ENCODE measurements around the gene TYW1B.
A peak's percentile ranks its signal among the peaks of the same experiment; 100 is the strongest.
"Not testable (repeated sequence)": the region's sequence is repeated elsewhere in the genome, so short reads cannot be mapped to it uniquely, and the experiment has no call there.

TYW1B gene

DNA sequence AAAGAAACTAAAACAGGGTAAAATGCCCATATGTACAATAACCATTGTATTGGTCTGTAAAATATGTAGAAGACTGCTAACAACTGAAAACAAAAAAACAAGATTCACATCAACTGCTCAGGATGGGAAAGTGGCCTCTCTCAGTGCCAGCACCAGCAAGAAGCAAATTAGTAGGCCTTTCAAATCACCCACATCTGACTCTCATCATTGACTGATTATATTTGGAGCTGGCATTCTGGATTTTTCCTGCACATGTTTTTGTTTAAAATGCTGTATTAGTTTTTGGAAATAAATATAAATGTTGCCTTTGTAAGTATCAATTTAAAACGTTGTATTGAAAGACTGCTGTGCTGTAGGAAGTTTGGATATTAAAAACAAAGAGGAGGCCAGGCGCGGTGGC lies 161.0 kb downstream of the TYW1B start:
- H3K27me3 ChIP-seq (ENCODE audit: control insufficient read depth in 1 of 2, insufficient read depth in 1 of 2, low read length in 2 of 2); H3K27ac ChIP-seq (ENCODE audit: low read length, poor library complexity, severe bottlenecking); H3K9ac ChIP-seq (ENCODE audit: low read length); H4K8ac ChIP-seq (ENCODE audit: low read length); H2BK5ac ChIP-seq (ENCODE audit: low read depth, low read length, poor library complexity, severe bottlenecking); H3K4me2 ChIP-seq (ENCODE audit: low read length, poor library complexity, severe bottlenecking); H3K9me3 ChIP-seq (ENCODE audit: control insufficient read depth, low read length); H2AK5ac ChIP-seq (ENCODE audit: low read length, severe bottlenecking); H3K4ac ChIP-seq (ENCODE audit: low read depth in 1 of 2, low read length in 2 of 2); H3K4me3 ChIP-seq (ENCODE audit: insufficient read depth in 1 of 2, low read depth in 1 of 2, low read length in 2 of 2); H3K23ac ChIP-seq (ENCODE audit: low read length in 2 of 2); H3K4me1 ChIP-seq (ENCODE audit: control insufficient read depth, insufficient read depth, low read depth, low read length); H3K36me3 ChIP-seq (ENCODE audit: control insufficient read depth in 1 of 2, insufficient read depth in 2 of 2, low read depth in 1 of 2, low read length in 2 of 2); H3K14ac ChIP-seq (ENCODE audit: low read length in 2 of 2); H2BK12ac ChIP-seq (ENCODE audit: low read length in 2 of 2); H2BK15ac ChIP-seq (ENCODE audit: low read depth, poor library complexity, severe bottlenecking); H2AFZ ChIP-seq (ENCODE audit: low read depth, low read length); DNase-seq; H2BK120ac ChIP-seq (ENCODE audit: low read depth, low read length); H3K79me1 ChIP-seq (replicated peaks; ENCODE audit: low read length, poor library complexity, severe bottlenecking); H4K91ac ChIP-seq (ENCODE audit: low read length): not testable (repeated sequence)
- peak overlapping the region in 1 of 2 experiments; percentile 24 for H3K18ac ChIP-seq (ENCODE audit: low read depth in 1 of 2, low read length in 2 of 2)
- WGBS, result 59% methylated on average over 3 of the region's 3 CpGs

DNA sequence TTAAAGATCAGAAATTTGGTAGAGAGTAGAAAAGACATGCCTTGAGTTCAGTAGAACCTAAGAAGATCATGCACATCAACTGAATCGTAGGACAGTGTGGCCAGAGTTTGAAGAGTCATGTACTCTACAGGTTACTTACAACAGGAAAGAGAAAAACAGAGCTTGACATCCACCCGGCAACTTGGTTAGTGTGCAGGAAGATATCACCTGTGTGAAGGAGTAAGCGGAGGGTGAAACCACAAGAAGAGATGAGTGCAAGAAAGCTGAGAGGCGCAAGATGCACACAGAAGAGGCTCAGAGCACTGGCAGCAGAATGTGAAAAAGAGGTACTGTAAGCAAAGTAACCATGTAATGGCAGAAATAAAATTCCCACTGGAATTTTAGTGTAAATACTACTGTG lies 179.4 kb downstream of the TYW1B start:
- not testable (repeated sequence) for H2AK5ac ChIP-seq (ENCODE audit: low read length, severe bottlenecking); H2BK12ac ChIP-seq (ENCODE audit: low read length in 2 of 2); H3K27ac ChIP-seq (ENCODE audit: low read length, poor library complexity, severe bottlenecking); H3K9ac ChIP-seq (ENCODE audit: low read length); H3K4ac ChIP-seq (ENCODE audit: low read depth in 1 of 2, low read length in 2 of 2); H2BK15ac ChIP-seq (ENCODE audit: low read depth, poor library complexity, severe bottlenecking); H4K8ac ChIP-seq (ENCODE audit: low read length); H3K23ac ChIP-seq (ENCODE audit: low read length in 2 of 2); DNase-seq; H3K4me3 ChIP-seq (ENCODE audit: insufficient read depth in 1 of 2, low read depth in 1 of 2, low read length in 2 of 2); H3K18ac ChIP-seq (ENCODE audit: low read depth in 1 of 2, low read length in 2 of 2); H2BK120ac ChIP-seq (ENCODE audit: low read depth, low read length); H3K4me2 ChIP-seq (ENCODE audit: low read length, poor library complexity, severe bottlenecking); H4K91ac ChIP-seq (ENCODE audit: low read length); H3K36me3 ChIP-seq (ENCODE audit: control insufficient read depth in 1 of 2, insufficient read depth in 2 of 2, low read depth in 1 of 2, low read length in 2 of 2); H3K4me1 ChIP-seq (ENCODE audit: control insufficient read depth, insufficient read depth, low read depth, low read length); H2BK5ac ChIP-seq (ENCODE audit: low read depth, low read length, poor library complexity, severe bottlenecking); H3K27me3 ChIP-seq (ENCODE audit: control insufficient read depth in 1 of 2, insufficient read depth in 1 of 2, low read length in 2 of 2); H2AFZ ChIP-seq (ENCODE audit: low read depth, low read length); H3K9me3 ChIP-seq (ENCODE audit: control insufficient read depth, low read length); H3K14ac ChIP-seq (ENCODE audit: low read length in 2 of 2); H3K79me1 ChIP-seq (replicated peaks; ENCODE audit: low read length, poor library complexity, severe bottlenecking)
- 96% methylated on average over 4 of the region's 4 CpGs for WGBS

DNA sequence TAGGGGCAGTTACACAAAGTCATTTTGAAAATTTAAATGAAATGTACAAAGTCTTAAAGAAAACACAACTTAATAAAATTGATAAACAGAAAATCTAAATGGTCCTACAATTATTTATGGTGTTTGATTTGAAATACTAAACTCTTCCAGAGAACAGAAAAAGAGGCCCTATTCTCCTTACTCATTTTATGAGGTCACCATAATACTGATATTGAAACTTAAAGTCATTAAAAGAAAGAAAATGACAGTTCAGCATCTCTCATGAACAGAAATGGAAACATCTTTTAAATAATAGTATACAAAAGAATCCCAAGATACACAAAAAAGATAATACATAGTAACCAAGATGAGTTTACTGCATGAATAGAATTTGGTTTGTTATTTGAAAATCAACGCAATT lies 184.3 kb downstream of the TYW1B start:
- H3K18ac ChIP-seq (ENCODE audit: low read depth in 1 of 2, low read length in 2 of 2); H3K36me3 ChIP-seq (ENCODE audit: control insufficient read depth in 1 of 2, insufficient read depth in 2 of 2, low read depth in 1 of 2, low read length in 2 of 2); DNase-seq; H3K4me3 ChIP-seq (ENCODE audit: insufficient read depth in 1 of 2, low read depth in 1 of 2, low read length in 2 of 2); H2BK5ac ChIP-seq (ENCODE audit: low read depth, low read length, poor library complexity, severe bottlenecking); H3K4ac ChIP-seq (ENCODE audit: low read depth in 1 of 2, low read length in 2 of 2); H3K4me1 ChIP-seq (ENCODE audit: control insufficient read depth, insufficient read depth, low read depth, low read length); H4K91ac ChIP-seq (ENCODE audit: low read length); H3K9me3 ChIP-seq (ENCODE audit: control insufficient read depth, low read length); H3K79me1 ChIP-seq (replicated peaks; ENCODE audit: low read length, poor library complexity, severe bottlenecking); H4K8ac ChIP-seq (ENCODE audit: low read length); H3K23ac ChIP-seq (ENCODE audit: low read length in 2 of 2); H3K14ac ChIP-seq (ENCODE audit: low read length in 2 of 2); H3K27me3 ChIP-seq (ENCODE audit: control insufficient read depth in 1 of 2, insufficient read depth in 1 of 2, low read length in 2 of 2); H3K27ac ChIP-seq (ENCODE audit: low read length, poor library complexity, severe bottlenecking); H2BK12ac ChIP-seq (ENCODE audit: low read length in 2 of 2); H2AK5ac ChIP-seq (ENCODE audit: low read length, severe bottlenecking); H2AFZ ChIP-seq (ENCODE audit: low read depth, low read length); H2BK120ac ChIP-seq (ENCODE audit: low read depth, low read length); H3K4me2 ChIP-seq (ENCODE audit: low read length, poor library complexity, severe bottlenecking); H2BK15ac ChIP-seq (ENCODE audit: low read depth, poor library complexity, severe bottlenecking); H3K9ac ChIP-seq (ENCODE audit: low read length): not testable (repeated sequence)
- no CpG with 5 or more reads among the region's 1 CpG for WGBS

DNA sequence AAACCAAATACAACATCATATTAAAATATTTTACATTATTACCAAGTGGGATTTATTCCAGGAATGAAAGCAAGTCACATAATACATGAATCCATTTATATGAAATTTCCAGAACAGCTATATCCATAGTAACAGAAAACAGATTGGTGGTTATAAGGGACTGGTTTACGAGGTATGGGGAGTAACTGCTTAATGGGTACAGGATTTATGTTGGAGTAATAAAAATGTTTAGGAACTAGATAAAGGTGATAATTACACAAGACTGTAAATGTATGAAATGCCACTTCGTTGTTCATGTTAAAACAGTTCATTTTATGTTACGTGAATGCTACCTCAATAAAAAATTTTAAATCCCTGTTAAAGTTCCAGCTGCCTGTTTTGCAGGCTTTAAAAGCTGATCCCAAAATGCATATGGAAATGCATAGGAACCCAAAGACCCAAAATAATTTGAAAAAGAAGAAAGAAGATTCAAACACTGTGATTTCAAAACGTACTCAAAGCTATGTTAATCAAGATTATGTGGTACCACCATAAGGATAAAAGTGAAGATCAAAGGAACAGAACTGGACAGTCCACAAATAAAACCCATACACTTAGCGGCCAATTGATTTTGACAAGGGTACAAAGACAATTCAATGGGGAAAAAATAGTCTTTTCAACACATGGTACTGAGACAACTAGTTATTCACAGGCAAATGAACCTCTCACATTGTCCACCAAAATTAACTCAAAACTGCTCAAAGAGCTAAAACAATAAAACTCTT lies 186.3 kb downstream of the TYW1B start:
- not testable (repeated sequence) for H3K9ac ChIP-seq (ENCODE audit: low read length); H3K27ac ChIP-seq (ENCODE audit: low read length, poor library complexity, severe bottlenecking); H3K9me3 ChIP-seq (ENCODE audit: control insufficient read depth, low read length); H4K91ac ChIP-seq (ENCODE audit: low read length); H2AK5ac ChIP-seq (ENCODE audit: low read length, severe bottlenecking); DNase-seq; H3K27me3 ChIP-seq (ENCODE audit: control insufficient read depth in 1 of 2, insufficient read depth in 1 of 2, low read length in 2 of 2); H4K8ac ChIP-seq (ENCODE audit: low read length); H3K4me2 ChIP-seq (ENCODE audit: low read length, poor library complexity, severe bottlenecking); H3K18ac ChIP-seq (ENCODE audit: low read depth in 1 of 2, low read length in 2 of 2); H3K14ac ChIP-seq (ENCODE audit: low read length in 2 of 2); H3K36me3 ChIP-seq (ENCODE audit: control insufficient read depth in 1 of 2, insufficient read depth in 2 of 2, low read depth in 1 of 2, low read length in 2 of 2); H3K23ac ChIP-seq (ENCODE audit: low read length in 2 of 2); H2BK15ac ChIP-seq (ENCODE audit: low read depth, poor library complexity, severe bottlenecking); H2BK120ac ChIP-seq (ENCODE audit: low read depth, low read length); H3K4ac ChIP-seq (ENCODE audit: low read depth in 1 of 2, low read length in 2 of 2); H2BK5ac ChIP-seq (ENCODE audit: low read depth, low read length, poor library complexity, severe bottlenecking); H3K4me3 ChIP-seq (ENCODE audit: insufficient read depth in 1 of 2, low read depth in 1 of 2, low read length in 2 of 2); H3K79me1 ChIP-seq (replicated peaks; ENCODE audit: low read length, poor library complexity, severe bottlenecking); H3K4me1 ChIP-seq (ENCODE audit: control insufficient read depth, insufficient read depth, low read depth, low read length); H2AFZ ChIP-seq (ENCODE audit: low read depth, low read length); H2BK12ac ChIP-seq (ENCODE audit: low read length in 2 of 2)
- 82% methylated on average over 2 of the region's 5 CpGs for WGBS
